Smooth muscle cell (in vitro differentiated cells): Measurements from ENCODE around the gene PDE6H. TPM values are rescaled to one million over a fixed set of nuclear protein-coding genes. Genes with fewer than 3 reads are reported as not detected.

Source experiments
- DNase-seq: peaks from one replicate; lab custom pipeline; 2025; ENCODE audit not compliant: unreplicated experiment; lab: John Stamatoyannopoulos, UW
- H2AFZ ChIP-seq: fragments of 200-600 bp; sonication (generic); 2 replicates; pipeline ENCODE4 v1.6.0; 2016; ENCODE audit warnings: antibody characterized with exemption, low read depth, mild to moderate bottlenecking
- H3F3A ChIP-seq: fragments of 200-600 bp; sonication (generic); 2 replicates; pipeline ENCODE4 v1.6.0; 2017; ENCODE audit warnings: antibody characterized with exemption, low read depth
- H3K27ac ChIP-seq: fragments of 200-600 bp; sonication (generic); 2 replicates; pipeline ENCODE4 v1.5.1; 2016; ENCODE audit warnings: low read depth, mild to moderate bottlenecking
- H3K27me3 ChIP-seq: fragments of 200-600 bp; sonication (generic); 2 replicates; pipeline ENCODE4 v1.6.1; 2016; ENCODE audit warnings: low read depth, mild to moderate bottlenecking
- H3K36me3 ChIP-seq: fragments of 200-600 bp; sonication (generic); 2 replicates; pipeline ENCODE4 v1.5.1; 2016; ENCODE audit warnings: low read depth
- H3K4me1 ChIP-seq: fragments of 200-600 bp; sonication (generic); 2 replicates; pipeline ENCODE4 v1.5.1; 2016; ENCODE audit warnings: low read depth
- H3K4me2 ChIP-seq: fragments of 200-600 bp; sonication (generic); 2 replicates; pipeline ENCODE4 v1.6.0; 2016; ENCODE audit warnings: mild to moderate bottlenecking
- H3K4me3 ChIP-seq: fragments of 200-600 bp; sonication (generic); 2 replicates; pipeline ENCODE4 v1.5.1; 2016; ENCODE audit warnings: mild to moderate bottlenecking
- H3K79me2 ChIP-seq: fragments of 200-600 bp; sonication (generic); 2 replicates; pipeline ENCODE4 v1.6.0; 2016; ENCODE audit warnings: low read depth, mild to moderate bottlenecking
- H3K9ac ChIP-seq: fragments of 200-600 bp; sonication (generic); 2 replicates; pipeline ENCODE4 v1.6.0; 2016; ENCODE audit warnings: low read depth
- H3K9me3 ChIP-seq: fragments of 200-600 bp; sonication (generic); replicated peaks from 2 replicates; pipeline ENCODE4 v1.5.1; 2016; ENCODE audit warnings: low read depth
- H4K20me1 ChIP-seq: fragments of 200-600 bp; sonication (generic); 2 replicates; pipeline ENCODE4 v1.6.0; 2016; ENCODE audit warnings: low read depth
- CTCF ChIP-seq: fragments of 200-600 bp; sonication (generic); IDR thresholded peaks from 2 replicates; pipeline ENCODE4 v1.5.1; 2017; ENCODE audit warnings: borderline replicate concordance, mild to moderate bottlenecking, antibody characterized with exemption; ENCODE audit not compliant: insufficient read depth, poor library complexity, severe bottlenecking
- WGBS: methylation state at CpG from one replicate; pipeline ENCODE4 v1.1.7; 2016; ENCODE audit warnings: low lambda C conversion rate; 5-methylcytosine and 5-hydroxymethylcytosine counted together
- polyA plus RNA-seq: library from polyadenylated mRNA; unstranded; fragments of >200 nt; fragmentation: Nextera tagmentation; extraction: Ambion mirVana; gene quantifications from 2 replicates; pipeline ENCODE4 v1.2.1, GENCODE V29; 2016
- total RNA-seq: library from RNA; depleted of rRNA; stranded (reverse); fragments of >200 nt; gene quantifications from 2 replicates; pipeline ENCODE4 v1.2.3, GENCODE V29; 2014

The PDE6H gene
- total and polyA plus RNA-seq, 2 experiments from 2014 or later = not detected

DNA sequence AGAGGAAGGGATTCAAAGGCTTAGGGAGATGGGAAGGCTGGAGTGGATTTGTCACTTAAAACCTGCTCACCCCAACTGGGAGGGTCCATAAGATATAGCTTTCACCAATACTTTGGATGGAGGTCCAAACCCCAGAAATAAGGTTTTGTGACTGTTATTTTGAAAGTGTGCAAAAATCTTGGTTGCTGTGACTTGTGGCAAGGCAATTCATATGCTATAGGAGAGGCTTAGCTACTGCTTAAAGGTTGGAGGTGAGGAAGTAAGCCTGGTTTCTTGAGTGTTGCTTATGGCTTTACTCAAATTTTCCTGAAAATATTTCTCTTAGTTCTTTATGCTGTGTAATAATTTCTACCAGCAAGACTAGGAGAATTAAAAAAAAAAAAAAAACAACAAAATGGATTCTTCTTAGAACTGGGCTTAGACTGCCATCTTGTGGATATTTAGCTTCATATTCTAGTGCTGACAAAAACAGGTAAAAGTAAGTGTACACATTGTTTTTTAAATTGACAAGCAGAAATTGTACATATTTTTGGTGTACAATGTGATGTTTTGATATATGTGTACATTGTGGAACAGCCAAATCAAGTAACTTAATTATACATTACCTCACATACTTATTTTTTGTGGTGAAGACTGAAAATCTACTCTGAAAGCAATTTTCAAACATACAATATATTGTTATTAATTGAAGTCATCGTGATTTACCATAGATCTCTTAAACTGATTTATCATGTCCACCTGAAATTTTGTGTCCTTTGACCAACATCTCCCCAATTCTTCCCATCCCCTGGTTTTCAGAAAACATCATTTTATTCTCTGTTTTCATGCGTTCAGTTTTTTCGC, 23.0 kb downstream of the PDE6H start:
- Histone ChIP-seq H3K9me3 (no peaks in the 10 kb centered on the region), H3K4me1 (no peaks in the 10 kb centered on the region)
- WGBS = 96% methylated on average over 3 of the region's 3 CpGs

DNA sequence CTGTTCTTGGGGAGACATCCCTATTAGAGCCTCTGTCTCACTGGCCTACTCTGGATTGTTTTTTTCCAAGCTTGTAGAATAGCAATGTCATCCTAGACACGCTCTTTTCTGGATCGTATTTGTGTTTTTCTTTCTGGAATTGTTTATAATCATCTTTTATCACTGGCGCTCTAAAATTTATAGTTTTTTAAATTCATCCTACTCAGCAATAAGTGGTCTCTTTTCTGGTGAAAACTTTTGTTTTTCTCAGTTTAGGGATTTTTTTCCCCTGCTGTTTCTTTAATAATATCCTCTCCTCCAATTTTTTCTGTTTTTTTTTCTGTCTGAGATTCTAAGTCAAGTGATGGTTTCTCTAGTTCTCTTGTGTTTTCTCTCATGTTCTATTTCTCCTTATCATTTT, 25.2 kb downstream of the PDE6H start:
- no peaks in the 10 kb centered on the region for H3F3A ChIP-seq
- no peaks in the 10 kb centered on the region for H4K20me1 ChIP-seq
- H3K36me3 ChIP-seq = no peaks in the 10 kb centered on the region
- H3K79me2 ChIP-seq = no peaks in the 10 kb centered on the region
- H3K4me2 ChIP-seq = no peak overlapping the region
- no peak for TF ChIP-seq CTCF
- H3K9me3 ChIP-seq = no peaks in the 10 kb centered on the region
- no peak overlapping the region for H3K4me3 ChIP-seq
- H2AFZ ChIP-seq = no peak overlapping the region
- no peak overlapping the region for H3K9ac ChIP-seq
- DNase-seq = no peak
- H3K27me3 ChIP-seq = no peaks in the 10 kb centered on the region
- 90% methylated on average over 3 of the region's 3 CpGs for WGBS
- H3K27ac ChIP-seq = no peak overlapping the region
- peaks cover 6% of the 10 kb centered on the region for H3K4me1 ChIP-seq

More for the DNA sequence above, 23.0 kb downstream of the PDE6H start:
- Histone ChIP-seq H3K36me3 (no peaks in the 10 kb centered on the region), H3F3A (no peaks in the 10 kb centered on the region), H2AFZ (peak overlapping the region; percentile 70), H4K20me1 (no peaks in the 10 kb centered on the region), H3K9ac (no peak overlapping the region), H3K79me2 (no peaks in the 10 kb centered on the region), H3K4me3 (no peak overlapping the region), H3K27me3 (no peaks in the 10 kb centered on the region), H3K27ac (no peak overlapping the region), H3K4me2 (no peak overlapping the region)
- TF ChIP-seq CTCF = peak; percentile 67
- DNase-seq = no peak

DNA sequence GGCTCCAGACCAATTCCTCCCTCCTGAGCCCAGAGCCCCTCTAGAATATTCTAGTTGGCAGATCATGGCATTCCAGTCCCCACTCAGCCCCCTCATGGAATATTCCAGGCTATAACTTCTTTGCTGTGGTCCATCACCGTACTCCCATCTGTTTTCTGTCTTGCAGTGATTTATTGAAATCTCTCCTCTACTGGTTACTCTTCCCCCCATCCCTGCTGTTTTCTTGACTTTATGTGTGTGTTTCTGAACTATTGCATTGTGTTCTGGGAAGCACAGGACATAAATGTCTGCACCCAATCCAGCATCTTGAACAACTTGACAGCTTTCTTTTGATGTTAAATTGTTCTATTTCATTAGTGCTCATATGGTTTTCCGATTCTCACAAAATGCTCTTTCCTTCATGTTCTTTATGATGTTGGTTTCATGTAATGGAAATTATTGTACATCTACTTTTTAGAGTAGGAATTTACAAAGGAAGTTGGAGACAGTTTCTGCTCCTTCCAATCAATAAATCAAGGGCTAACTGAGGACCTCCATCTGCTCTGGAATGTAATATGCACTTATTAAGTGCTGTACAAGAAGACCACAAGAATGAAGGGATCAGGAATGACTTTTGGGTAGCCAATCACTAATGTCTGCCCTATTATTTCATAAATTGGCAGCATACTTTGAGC, 26.3 kb downstream of the PDE6H start:
- 51% methylated on average over 2 of the region's 2 CpGs for WGBS

More for the DNA sequence above, 26.3 kb downstream of the PDE6H start:
- H2AFZ ChIP-seq = no peak overlapping the region
- no peak overlapping the region for H3K4me2 ChIP-seq
- no peaks in the 10 kb centered on the region for H3K9me3 ChIP-seq
- no peaks in the 10 kb centered on the region for H3F3A ChIP-seq
- H3K79me2 ChIP-seq = no peaks in the 10 kb centered on the region
- H3K4me1 ChIP-seq = peaks cover 6% of the 10 kb centered on the region
- no peak overlapping the region for H3K4me3 ChIP-seq
- H4K20me1 ChIP-seq = no peaks in the 10 kb centered on the region
- H3K36me3 ChIP-seq = no peaks in the 10 kb centered on the region
- no peak for DNase-seq
- H3K9ac ChIP-seq = no peak overlapping the region
- H3K27me3 ChIP-seq = no peaks in the 10 kb centered on the region
- no peak for TF ChIP-seq CTCF
- no peak overlapping the region for H3K27ac ChIP-seq
